NCI-H1048 (cell line): ENCODE measurements around the gene TAS2R1.
"Not testable (repeated sequence)": the region's sequence is repeated elsewhere in the genome, so short reads cannot be mapped to it uniquely, and the experiment has no call there.

Source experiments
- DNase-seq: peaks from one replicate; lab custom pipeline; 2025; lab: John Stamatoyannopoulos, UW

Gene TAS2R1

DNA sequence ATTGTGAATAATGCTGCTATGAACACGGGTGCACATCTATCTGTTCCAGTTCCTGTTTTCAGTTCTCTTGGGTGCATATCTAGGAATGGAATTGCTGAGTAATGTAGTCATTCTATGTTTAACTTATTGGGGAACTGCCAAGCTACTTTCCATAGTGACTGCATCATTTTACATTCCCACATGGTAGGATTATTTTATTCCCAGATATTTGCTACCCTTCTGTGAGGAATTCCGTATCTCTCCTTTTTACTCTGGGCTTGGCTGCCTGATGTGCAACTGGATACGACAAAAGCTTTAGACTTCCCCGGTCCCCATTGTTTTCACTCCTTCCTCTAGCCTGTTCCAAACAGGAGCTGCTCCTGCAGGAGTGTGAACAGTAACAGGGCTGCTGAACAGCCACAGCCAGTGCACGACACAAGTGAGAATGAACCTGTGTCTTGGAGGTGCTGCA is 7.2 kb downstream of the TAS2R1 start:
- DNase-seq: peak; percentile 7

- DNase-seq: no peak
Measured at GRCh38 chr5:9621379-9621903, 8.7 kb downstream of the TAS2R1 start.

DNA sequence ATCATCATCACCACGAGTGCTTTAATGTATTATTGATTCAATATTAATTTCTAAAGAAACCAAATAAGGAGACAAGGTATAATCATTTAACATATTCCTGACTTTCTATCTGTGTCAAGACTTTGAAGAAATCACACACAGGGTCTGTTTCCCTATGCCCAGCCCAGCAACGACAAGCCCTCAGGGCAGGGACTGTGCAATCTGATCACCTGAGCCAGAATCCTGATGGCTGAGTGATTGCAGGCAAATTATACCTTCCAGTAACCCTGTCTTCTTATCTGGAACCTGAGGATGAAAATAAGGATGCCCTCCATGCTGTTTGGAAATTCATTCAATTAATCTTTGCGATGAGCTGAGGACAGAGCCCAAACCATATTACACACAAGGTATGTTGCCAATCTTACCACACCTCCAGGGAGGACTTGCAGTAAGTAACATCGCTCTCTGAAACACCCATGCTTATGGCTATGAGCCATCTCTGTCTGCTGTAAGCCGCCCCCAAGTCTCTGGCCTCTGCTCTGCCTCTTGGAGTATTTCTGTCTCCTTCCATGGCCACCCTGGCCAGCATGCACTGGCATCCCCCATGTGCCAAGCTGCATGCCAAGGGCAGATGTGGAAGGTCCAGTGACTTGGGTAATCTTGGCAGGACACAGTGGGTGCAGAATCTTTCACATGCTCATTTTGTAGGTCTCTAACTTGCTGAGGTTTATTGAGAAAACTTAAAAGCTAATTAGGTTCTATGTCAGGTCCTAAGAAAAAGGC is 10.6 kb downstream of the TAS2R1 start:
- no peak for DNase-seq

GRCh38 chr5:9617739-9618504 is 12.2 kb downstream of the TAS2R1 start:
- DNase-seq: no peak

- no peak for DNase-seq
Measured at GRCh38 chr5:9617221-9617620, 12.9 kb downstream of the TAS2R1 start.

DNA sequence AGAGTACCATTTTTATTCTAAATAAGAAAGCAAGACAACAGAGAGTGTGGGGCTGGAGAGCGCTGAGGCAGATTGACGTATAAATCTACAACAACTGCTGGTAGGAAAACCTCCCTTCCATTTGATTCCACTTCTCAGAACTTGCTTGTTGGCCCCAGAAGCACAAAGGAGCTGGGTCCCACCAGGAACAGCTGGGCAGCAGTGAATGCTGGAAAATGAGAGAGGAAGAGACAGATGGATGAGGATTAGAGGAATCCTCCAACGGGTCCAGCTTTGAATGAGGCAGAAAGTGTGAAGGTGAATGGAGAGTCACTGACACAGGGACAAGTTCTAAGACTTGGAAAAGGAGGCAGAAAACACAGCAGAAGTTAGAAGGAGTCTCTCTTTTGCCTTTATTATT is 14.8 kb downstream of the TAS2R1 start:
- no peak for DNase-seq

DNA sequence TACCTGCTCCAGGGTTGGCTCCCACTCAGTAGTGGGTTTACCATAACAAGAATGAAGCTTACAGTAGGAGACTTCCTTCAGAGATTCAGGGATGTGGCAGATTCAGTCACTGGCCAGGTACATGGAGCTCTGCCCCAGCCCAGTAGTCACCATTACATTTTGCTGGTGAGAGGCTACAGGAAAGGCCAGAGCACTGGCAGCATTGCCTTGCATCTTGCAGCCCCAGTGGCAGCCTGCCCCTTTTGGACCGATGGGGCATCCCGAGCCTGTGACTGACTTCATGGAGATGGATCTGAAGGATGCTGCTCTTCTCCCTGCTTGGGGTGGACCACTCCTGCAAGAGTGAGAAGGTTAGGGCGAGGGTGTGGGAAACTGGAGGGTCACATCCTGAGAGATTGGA is 16.8 kb downstream of the TAS2R1 start:
- DNase-seq: no peak

DNA sequence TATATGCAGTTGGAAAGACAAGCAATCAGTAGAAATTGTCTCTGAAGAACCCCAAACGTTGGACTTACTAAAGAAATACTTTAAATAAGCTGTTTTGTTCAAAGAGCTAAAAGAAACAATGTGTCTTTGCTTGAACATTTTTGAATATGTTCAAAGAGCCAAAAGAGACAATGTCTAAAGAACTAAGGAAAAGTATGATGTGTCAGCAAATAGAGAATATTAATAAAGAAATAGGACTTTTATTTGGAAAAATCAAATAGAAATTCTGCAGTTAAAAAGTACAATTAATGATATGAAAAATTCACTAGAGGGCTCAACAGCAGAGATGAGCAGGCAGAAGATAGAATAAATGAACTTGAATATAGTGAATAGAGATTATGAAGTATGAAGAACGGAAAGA is 19.2 kb downstream of the TAS2R1 start:
- DNase-seq: no peak

GRCh38 chr5:9610364-9610763 is 19.8 kb downstream of the TAS2R1 start:
- DNase-seq: no peak

- no peak for DNase-seq
Measured at GRCh38 chr5:9608093-9608492, 22.1 kb downstream of the TAS2R1 start.

DNA sequence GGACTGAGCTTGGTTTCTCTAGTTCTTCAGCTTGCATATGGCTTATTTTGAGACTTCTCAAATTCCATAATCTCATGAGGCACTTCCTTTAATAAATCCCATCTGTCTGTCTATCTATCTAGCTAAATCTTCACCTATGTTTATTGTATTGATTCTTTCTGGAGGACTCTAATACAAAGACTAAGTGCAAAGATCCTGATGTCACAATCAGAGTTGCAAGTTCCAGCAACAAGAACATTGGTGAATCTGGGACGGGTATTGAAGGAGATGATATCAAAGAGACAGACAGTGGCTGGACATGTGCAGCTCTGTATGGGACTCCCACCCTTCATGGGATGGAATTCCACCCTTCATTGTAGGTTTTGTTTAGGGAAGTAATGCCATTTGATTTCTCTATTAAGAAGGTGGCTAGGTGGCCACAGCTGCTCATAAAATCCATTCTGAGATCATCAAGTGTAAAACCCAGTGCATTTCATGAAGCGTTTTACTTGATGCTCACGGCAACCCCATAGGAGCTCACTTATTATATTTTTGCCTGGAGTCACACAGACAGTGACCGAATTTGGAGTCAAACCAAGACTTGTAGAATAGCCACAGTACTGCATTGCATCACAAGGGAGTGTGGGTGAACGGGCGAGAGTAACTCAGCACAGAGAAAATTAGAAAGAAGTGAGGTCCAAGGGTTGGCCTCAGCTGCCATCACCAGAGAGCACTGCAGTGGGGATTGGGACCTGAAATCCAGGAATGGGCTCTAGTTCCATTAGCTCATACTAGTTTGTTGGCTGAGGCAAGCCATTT is 24.9 kb downstream of the TAS2R1 start:
- no peak for DNase-seq

GRCh38 chr5:9604416-9604815 is 25.7 kb downstream of the TAS2R1 start:
- DNase-seq: no peak

DNA sequence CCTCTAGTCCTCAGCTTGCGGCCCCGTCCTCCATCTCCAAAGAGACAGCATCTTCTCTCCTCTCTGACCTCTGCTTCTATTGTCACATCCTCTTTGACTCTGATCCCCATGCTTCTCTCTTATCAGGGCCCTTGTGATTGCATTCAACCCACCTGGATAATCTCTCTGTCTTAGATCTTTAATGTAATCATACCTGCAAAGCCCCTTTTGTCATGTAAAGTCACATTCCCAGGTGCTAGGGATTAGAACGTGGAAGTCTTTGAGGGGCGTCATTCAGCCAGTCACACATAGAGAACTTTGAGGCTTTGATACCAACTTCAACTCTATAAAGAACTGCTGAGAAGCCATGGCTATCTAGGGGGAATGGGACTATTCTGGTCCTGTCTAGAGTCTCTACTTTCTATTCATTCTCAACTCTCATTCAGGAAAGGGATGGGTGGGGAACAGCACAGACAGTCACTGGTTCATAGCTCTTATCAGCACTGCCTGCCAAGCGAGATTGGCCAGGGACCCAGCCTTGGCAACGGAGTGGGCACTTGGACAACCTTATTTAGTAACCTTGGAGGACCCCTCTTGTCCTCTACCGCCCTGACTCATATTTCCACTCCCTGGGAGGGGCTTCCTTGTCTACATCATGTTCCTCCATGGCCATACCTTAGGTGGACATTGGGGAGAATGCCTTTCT is 29.0 kb downstream of the TAS2R1 start:
- DNase-seq: no peak

DNA sequence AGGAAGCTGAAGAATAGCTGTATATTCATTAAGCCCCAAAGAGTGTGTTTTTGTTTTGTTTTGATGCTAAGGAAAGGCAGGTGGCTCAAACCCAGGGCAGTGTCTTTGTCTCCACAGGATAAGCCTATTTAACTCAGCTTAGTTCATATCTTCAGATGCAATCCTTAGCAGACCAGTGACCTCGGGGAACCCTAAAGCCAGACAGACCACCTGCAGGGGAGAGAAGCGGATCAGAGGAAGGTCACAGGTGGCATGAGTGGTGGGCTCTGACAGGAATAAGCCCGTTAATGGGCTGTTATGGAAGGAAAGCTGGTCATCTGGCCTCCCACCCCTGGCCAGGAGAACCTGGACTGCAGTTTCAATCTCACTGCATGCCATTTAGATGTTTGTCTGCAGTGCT is 30.8 kb downstream of the TAS2R1 start:
- no peak for DNase-seq

DNA sequence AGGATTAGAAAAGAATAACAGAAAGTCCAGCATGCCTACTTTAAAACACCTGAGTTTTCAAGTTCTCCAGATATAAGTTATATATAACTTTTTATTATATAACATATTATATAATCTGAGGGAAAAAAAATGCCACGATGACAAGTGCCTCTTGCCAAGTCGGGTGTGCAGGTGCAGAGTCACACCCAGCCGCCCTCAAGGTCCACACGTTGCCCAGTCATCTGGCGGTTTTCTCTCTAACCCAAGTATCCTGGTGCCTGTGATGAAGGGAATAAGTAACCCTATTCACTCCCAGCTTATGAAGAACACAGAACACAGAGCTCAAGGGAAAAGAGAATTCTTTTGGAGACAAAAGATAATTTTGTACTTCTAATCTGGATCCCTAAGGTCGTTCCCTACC is 31.8 kb downstream of the TAS2R1 start:
- not testable (repeated sequence) for DNase-seq

DNA sequence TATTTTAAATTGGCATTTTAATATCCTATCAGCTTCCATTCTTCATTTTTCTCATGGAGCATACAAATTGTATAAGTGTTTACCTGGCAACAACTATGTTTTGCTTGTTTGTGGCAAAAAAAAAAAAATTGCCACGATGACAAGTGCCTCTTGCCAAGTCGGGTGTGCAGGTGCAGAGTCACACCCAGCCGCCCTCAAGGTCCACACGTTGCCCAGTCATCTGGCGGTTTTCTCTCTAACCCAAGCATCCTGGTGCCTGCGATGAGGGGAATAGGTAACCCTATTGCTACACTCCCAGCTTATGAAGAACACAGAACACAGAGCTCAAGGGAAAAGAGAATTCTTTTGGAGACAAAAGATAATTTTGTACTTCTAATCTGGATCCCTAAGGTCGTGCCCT is 32.8 kb downstream of the TAS2R1 start:
- DNase-seq: not testable (repeated sequence)

- DNase-seq: no peak
Measured at GRCh38 chr5:9596824-9597223, 33.3 kb downstream of the TAS2R1 start.

- DNase-seq: no peak
Measured at GRCh38 chr5:9596171-9596780, 33.9 kb downstream of the TAS2R1 start.

- DNase-seq: no peak
Measured at GRCh38 chr5:9594913-9595312, 35.2 kb downstream of the TAS2R1 start.

DNA sequence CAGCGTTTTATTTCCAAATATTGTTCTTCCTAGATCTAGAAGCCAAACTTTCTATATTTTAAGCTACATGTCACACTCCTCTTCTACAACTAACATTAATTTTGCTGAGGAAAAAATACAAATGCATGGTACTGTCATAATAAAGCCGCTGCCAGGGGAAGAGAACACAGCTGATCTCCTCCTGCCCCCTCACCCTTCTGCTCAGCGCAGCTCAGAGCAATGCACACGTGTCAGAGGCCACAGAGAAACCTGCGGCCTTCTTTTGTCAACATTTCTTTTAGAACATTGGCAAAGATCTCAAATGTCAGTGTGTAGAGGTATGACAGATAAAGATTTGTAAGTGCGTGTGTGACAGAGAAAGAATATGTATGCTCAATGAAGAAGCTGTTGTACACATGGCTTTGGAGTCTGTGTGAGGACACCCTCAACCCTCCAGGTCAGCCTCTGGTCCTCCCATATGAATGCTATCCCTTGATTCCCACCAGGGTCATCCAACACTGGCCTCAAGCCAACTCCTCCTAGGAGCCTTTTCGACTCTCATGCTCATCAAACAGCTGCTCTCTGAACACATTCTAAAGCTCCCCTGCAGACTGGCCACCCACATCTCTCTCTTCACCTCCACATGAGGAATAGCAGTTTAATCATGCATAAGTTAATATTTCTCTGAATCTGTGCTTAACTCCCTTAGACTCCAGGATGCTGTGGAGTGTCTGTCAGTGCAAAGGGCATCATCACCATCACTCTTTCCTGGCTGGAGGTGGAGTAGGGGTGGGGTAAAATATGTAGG is 40.9 kb downstream of the TAS2R1 start:
- no peak for DNase-seq

- DNase-seq: no peak
Measured at GRCh38 chr5:9588254-9588653, 41.9 kb downstream of the TAS2R1 start.
